Retina (tissue), 1 donor: Measurements from ENCODE around the gene SH3BP2.

ENCODE experiments used
- DNase-seq: peaks from one replicate; pipeline ENCODE4 v3.0.0-alpha.2; 2016

Gene SH3BP2

DNA sequence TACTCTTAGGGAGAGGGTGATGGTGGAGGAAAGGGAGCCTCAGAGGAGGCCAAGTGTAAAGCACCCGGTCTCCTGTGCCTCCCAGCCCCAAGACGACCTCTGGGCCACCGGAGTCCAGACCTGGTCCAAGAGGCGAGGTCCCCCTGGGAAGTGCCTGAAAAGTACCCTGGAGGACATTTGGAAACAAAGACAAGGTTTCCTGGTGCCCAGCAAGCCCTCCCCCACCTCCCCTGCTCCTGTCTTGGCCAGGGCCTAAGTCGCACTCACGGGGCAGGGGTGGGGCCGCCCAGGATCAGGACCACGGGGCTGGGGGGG is 532 bp upstream of the SH3BP2 start:
- DNase-seq, result no peak

DNA sequence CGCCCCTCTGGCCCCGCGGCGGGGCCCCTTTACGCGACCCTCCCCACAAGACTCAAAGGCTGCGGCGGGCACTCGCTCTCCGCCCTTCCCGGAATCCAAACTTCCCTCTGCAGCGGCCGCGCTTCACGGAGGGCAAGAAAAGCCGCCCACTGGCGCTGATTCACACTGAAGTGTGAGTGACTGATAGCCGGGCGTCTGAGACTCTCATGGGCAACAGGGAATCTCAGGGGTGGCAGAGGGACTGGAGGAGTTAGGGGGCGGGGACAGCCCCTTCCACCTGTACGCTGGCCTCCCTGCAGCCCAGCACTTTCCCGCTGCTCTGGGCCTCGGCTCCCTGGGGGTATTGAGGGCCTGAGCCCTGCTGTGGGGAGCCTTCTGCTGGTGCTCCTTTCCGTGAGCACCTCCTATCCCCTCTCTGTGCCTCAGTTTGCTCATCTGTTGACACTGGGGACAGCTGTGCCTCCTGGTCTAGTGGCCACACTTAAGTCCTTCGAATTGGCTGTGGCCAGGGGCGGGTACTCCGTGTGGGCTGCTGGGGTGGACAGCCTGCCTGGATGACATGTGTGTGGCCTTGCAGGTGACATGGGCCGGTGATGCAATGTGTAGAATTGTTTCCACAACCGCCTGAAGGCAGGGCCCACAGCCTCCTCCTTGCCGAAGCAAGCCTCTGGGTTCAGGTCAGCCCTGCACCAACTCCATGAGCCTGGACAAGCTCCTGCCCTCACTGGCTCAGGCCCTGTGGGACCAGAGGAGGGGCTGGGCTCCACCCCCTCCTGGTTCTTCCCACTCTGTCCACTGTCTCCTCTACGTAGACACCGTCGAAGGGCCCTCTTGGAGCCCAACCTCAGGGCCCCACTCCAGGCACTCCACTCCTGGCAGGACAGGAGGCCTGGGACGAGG is 951 bp downstream of the SH3BP2 start:
- no peak for DNase-seq

GRCh38 chr4:2794486-2795299 is 1.8 kb downstream of the SH3BP2 start:
- DNase-seq, result no peak

- DNase-seq, result no peak
Observed at GRCh38 chr4:2795300-2795892, 2.5 kb downstream of the SH3BP2 start.

GRCh38 chr4:2795893-2796848 is 3.3 kb downstream of the SH3BP2 start:
- no peak for DNase-seq

GRCh38 chr4:2796849-2797544 is 4.1 kb downstream of the SH3BP2 start:
- no peak for DNase-seq

- no peak for DNase-seq
Observed at GRCh38 chr4:2797545-2798305, 4.8 kb downstream of the SH3BP2 start.

DNA sequence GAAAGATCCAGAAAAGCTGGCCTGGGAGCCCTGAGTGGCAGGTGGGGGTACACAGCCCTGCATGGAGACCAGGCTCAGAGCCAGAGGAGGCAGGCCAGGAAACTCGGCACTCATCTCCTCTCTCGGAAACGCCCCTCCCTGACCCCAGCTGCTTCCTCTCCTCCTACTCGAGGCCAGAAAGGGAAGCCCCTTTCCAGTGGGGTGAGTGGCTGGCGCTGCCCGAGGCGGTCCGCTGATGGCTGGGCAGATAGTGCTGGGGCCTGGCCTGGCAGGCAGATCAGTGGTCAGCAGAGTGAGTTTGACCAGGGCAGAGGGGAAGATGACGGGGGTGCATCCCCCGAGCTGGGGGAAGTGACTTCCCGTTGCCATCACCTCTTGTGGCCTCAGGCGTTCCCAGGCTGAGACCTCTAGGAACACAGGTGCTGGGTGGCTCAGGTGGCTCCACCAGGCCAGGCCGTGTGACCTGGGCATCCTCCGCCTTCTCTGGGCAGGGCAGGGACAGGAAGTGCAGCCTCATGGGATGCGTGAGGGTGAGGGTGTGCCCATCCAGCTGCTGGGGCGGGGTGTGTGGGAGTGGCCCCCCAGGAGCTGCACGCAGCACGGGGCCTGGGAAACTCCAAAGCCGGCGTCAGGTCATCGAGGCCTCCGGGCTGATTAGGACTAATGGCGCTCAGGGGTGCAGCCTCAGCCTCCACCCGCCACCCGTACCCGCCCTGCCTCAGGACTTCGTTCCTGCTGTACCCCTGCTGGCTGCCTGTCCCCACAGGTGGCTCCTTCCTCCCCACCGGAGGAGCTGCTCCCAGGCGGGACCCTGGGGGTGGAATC is 5.7 kb downstream of the SH3BP2 start:
- DNase-seq, result no peak

- DNase-seq, result no peak
Observed at GRCh38 chr4:2799224-2799911, 6.5 kb downstream of the SH3BP2 start.

GRCh38 chr4:2799971-2800690 is 7.2 kb downstream of the SH3BP2 start:
- DNase-seq, result no peak

DNA sequence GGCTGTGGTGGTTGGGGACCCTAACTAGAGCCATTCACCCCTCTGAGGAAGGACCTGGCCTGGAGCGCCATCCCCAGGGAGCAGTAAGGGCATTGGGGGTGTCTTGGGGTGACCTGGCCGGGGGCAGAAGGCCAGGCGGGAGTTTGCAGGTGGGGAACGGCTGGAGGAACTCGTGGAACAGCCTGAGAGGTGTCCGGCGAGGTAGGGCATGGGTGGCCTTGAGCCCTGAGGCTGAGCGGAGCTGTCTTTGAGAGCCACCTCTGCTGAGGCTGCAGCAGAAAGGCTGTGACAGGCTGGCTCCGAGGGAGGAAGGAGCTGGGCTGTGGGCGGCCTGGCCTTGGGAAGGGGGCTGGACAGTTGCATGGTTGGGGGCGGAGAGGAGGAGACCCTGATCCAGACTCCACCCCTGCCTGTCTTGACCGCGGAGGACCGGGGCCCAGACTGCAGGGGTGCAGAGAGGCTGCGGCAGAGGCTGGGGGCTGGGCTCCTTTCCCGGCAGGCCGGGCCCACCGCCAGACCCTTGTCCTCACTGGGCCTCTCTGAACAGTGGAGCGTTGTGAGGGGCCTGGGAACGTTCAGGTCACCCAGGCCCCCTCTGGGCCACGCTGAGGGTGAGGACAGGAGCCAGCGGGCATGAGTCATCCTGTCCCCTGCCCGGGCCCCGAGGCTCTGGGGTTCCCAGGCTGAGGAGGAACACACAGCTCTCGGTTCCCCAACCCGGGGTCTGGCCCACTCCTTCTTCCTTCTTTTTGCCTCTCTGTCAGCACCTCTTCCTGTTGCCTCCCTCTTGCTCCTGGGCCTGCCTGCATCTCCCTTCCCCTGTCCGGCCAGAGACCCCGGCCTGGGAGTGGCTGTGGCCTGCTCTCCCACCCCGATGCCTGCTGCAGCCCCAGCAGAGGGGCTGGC is 8.1 kb downstream of the SH3BP2 start:
- peak; percentile 83 for DNase-seq

DNA sequence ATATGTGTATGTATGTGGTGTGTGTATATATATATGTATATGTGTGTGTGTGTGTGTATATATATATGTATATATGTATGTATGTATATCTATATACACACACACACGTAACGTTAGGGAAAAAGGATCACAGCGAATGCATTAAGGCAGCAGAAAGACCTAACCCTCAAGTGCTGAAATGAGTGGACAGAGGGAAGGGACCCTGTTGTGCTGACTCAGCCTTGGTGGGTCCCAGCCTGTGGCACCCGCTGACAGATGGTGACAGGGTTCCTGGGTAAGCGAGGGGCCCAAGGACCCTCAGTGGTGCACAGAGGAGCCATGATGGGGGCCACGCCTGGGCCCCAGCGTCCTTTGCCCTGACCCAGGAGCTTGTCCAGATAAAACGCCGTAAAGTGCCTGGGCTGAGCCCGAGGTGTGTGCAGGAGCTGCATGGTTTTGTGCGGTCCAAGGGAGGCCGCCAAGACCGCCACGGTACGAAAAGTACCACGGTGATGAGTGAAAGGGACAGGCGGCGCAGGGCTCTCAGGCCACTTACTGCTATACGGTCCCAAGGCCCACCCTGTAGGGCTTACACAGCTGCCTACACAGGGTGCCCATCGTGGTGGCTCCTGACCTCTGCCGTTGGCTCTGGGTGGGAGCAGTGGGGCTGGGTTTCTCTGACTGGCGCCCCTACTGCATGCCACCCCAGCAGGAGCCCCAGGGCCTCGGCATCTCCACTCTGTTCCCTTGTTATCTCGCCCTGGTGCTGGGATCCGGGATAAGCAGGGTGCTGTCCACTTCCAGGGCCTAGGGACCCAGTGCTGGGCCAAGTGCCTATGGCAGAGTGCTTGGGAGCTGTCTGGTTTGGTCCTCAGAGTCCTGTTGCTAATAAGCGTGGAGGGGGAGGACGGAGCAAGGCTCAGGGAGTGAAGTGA is 10.0 kb downstream of the SH3BP2 start:
- no peak for DNase-seq

- DNase-seq, result no peak
Observed at GRCh38 chr4:2803624-2804448, 11.0 kb downstream of the SH3BP2 start.

DNA sequence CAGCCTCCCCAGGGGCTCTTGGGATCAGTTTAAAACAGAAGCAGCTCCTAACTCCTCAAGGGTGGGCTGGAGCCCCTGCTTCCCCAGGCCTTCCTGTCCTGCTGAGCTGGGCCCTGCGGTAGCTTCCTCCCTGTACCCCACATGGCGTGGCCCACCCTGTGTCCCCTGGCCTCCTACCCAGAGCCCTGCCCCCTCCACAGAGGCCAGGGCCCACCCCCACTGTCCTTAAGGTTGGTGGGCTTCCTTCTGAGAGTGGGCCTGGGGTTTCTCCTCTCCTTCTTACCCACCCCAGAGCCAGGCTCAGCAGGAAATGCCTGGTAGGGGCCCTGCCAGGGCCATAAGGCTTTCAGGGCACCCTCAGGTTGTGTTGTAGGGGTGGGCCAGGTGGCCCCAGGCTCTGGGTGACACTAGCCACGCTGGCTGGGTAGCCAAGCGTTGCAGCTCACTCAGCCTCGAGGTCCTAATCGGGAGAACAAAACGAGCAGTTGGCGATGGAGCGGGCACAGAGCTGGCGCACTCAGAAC is 11.6 kb downstream of the SH3BP2 start:
- DNase-seq, result no peak

- DNase-seq, result no peak
Observed at GRCh38 chr4:2804973-2805501, 12.2 kb downstream of the SH3BP2 start.
